ENCODE results near the gene BHLHE41. TPM values are rescaled to one million over a fixed set of nuclear protein-coding genes. Genes with fewer than 3 reads are reported as not detected.

Gene BHLHE41
- total RNA-seq, 1 experiment from 2014 or later: 2.7 TPM

- no peak for DNase-seq (ENCODE audit: extremely low read depth, low read depth)
These were observed 7.8 kb downstream of the BHLHE41 start for GRCh38 chr12:26116829-26117715.

GRCh38 chr12:26114720-26115401, 10.0 kb downstream of the BHLHE41 start:
- DNase-seq (ENCODE audit: extremely low read depth, low read depth): no peak

- peak; percentile 80 for DNase-seq (ENCODE audit: extremely low read depth, low read depth)
These were observed 10.8 kb downstream of the BHLHE41 start for GRCh38 chr12:26113853-26114719.

GRCh38 chr12:26113181-26113654, 11.6 kb downstream of the BHLHE41 start:
- no peak for DNase-seq (ENCODE audit: extremely low read depth, low read depth)

GRCh38 chr12:26112703-26113147, 12.1 kb downstream of the BHLHE41 start:
- no peak for DNase-seq (ENCODE audit: extremely low read depth, low read depth)

- DNase-seq (ENCODE audit: extremely low read depth, low read depth): no peak
These were observed 12.6 kb downstream of the BHLHE41 start for GRCh38 chr12:26112232-26112631.

GRCh38 chr12:26109343-26109881, 15.4 kb downstream of the BHLHE41 start:
- DNase-seq (ENCODE audit: extremely low read depth, low read depth): no peak

GRCh38 chr12:26108915-26109314, 15.9 kb downstream of the BHLHE41 start:
- DNase-seq (ENCODE audit: extremely low read depth, low read depth): no peak

- no peak for DNase-seq (ENCODE audit: extremely low read depth, low read depth)
These were observed 18.5 kb downstream of the BHLHE41 start for GRCh38 chr12:26106347-26106746.

- DNase-seq (ENCODE audit: extremely low read depth, low read depth): no peak
These were observed 21.9 kb downstream of the BHLHE41 start for GRCh38 chr12:26102953-26103352.

GRCh38 chr12:26101763-26102162, 23.1 kb downstream of the BHLHE41 start:
- no peak for DNase-seq (ENCODE audit: extremely low read depth, low read depth)

GRCh38 chr12:26101350-26101734, 23.5 kb downstream of the BHLHE41 start:
- no peak for DNase-seq (ENCODE audit: extremely low read depth, low read depth)

- DNase-seq (ENCODE audit: extremely low read depth, low read depth): no peak
These were observed 24.0 kb downstream of the BHLHE41 start for GRCh38 chr12:26100666-26101349.

GRCh38 chr12:26097046-26097878, 27.6 kb downstream of the BHLHE41 start:
- DNase-seq (ENCODE audit: extremely low read depth, low read depth): peak; percentile 67

GRCh38 chr12:26096036-26096435, 28.8 kb downstream of the BHLHE41 start:
- no peak for DNase-seq (ENCODE audit: extremely low read depth, low read depth)

GRCh38 chr12:26095186-26095585, 29.7 kb downstream of the BHLHE41 start:
- no peak for DNase-seq (ENCODE audit: extremely low read depth, low read depth)

- no peak for DNase-seq (ENCODE audit: extremely low read depth, low read depth)
These were observed 32.3 kb downstream of the BHLHE41 start for GRCh38 chr12:26092346-26093105.

- DNase-seq (ENCODE audit: extremely low read depth, low read depth): no peak
These were observed 33.0 kb downstream of the BHLHE41 start for GRCh38 chr12:26091822-26092221.

Data from NCI-H460 (cell line).